Measurements from ENCODE around the gene B9D1.

The B9D1 gene

GRCh38 chr17:19388791-19389785 is 26.6 kb upstream of the B9D1 start:
- peak; percentile 26 for DNase-seq

GRCh38 chr17:19387921-19388521 is 25.5 kb upstream of the B9D1 start:
- DNase-seq: peak; percentile 87

DNA sequence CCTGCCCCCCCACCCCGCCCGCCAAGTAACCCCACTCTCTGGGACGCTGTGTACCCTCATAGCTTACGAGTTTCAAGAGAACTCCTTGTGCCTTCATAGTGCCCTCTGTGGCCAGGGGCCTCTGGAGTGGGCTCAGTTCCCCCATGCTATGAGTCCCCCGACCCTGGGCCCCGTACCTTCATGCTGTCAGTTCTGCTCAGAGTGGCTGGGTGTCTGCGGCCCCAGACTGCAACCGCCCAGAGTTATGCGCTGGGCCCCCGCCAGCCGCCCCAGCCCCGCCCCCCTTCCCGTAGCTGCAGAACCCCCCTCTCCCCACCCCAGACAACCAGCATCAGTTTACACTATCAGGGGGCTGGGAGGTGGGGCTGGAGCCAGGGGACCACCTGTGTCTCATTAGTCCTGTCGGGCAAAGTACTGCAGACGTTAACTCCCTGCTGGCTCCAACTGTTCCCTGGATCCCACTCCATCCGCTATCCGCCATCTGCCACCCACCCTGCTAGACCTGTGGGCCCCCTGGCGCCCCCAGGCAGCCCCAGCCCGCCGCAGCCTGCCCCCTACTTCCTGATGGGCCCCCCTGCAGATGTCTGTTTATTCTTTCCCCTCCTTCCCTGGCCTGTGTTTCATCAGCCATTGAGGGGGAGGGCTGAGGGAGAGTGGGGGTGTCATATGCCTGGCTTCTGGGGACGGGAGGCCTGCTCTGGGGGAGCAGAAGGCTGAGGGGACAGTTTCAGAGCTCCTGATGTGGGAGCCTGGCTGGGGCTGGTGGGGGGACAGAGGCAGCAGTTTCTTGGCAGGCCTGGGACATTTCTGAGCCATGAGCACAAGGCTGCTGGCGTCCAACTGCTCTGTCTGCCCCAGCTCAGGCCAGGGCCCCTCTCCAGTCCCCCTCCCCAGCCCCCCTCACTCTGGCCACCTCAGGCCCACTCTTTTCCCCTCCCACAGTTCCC is 24.7 kb upstream of the B9D1 start, which contains the start of gene MFAP4:
TSS of gene MFAP4 (minus strand) at position 217 of the 947 bp plus-strand sequence. CDS start at position 182, 35 bp downstream.
- DNase-seq: peak; percentile 95

DNA sequence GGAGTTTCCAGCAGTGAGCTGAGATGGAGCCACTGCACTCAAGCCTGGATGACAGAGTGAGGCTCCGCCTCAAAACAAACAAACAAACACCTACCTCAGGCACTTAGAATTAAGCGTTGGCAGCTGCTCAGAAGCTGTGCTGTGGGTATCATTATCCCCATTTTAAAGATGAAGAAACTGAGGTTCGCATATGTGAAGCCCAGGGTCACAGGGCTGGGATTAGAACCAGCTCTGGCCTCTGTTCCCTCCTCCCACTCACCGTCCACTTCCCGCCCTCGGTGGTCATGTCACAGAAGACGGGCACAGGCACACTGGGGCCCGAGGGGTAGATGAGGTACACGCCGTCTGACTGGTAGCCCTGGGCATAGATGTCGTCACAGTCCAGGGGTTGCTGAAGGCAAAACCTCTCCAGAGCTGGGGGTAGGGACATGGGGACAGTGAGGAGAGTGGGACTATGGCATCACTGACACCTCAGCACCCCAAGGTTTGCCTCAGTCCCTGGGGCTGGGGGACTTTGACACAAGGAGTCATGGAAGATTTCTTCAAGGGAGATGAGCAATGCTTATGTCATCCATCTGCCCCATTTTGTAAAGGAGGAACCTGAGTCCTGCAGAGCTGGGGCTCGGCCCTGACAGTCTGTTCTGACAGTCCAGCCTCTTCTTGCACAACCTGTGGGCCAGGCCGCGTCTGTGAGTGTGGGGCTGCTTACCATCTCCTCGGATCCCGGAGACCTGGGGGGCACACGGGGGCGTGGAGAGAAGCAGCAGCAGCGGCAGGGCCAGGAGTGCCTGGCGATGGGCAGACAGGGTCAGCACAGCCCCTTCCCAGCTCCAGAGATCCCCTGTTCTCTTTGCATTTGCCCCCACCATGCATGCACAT is 23.8 kb upstream of the B9D1 start:
- DNase-seq: peak; percentile 82

GRCh38 chr17:19385521-19385983 is 23.0 kb upstream of the B9D1 start:
- no peak for DNase-seq

- DNase-seq: peak; percentile 96
These were observed 22.3 kb upstream of the B9D1 start for GRCh38 chr17:19384723-19385391.

DNA sequence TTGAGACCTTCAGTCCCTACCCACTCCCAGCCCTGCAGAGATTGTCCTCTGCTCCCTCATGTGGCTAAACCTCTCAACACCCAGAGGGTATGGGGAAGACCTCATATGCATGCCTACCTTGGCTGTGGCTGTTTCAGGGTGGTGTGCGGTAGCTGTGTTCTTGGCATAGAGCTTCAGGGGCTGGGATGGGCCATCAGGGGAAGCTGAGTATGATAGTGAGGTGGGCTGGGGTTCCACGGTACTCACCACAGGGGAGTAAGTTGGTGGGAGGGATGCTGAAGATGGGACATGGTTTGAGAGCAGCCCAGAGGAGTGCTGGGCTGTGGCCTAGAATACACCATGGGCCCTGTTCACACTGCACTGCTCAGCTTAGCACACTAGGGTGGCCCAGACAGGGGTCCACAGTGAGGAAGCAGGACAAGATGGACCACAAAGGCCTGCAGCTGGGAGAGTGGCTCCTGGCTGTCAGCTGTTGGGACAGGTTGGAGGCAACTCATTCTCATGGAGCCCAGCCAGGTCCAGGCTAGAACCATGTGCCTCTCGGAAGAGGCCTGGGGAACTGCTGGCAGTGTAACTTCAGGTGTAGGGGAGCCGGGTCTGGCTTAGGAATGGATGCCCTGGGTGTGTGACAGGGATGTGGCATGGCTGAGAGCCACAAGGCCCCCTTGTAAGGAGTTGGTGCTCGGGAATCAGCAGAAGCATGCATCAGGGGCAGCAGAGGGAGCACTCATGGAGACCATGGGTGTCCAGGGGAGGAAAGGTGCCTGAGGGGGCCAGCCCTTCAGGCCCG is 21.4 kb upstream of the B9D1 start:
- peak; percentile 40 for DNase-seq

GRCh38 chr17:19382531-19383444 is 20.3 kb upstream of the B9D1 start:
- no peak for DNase-seq

- no peak for DNase-seq
These were observed 19.4 kb upstream of the B9D1 start for GRCh38 chr17:19381741-19382444.

DNA sequence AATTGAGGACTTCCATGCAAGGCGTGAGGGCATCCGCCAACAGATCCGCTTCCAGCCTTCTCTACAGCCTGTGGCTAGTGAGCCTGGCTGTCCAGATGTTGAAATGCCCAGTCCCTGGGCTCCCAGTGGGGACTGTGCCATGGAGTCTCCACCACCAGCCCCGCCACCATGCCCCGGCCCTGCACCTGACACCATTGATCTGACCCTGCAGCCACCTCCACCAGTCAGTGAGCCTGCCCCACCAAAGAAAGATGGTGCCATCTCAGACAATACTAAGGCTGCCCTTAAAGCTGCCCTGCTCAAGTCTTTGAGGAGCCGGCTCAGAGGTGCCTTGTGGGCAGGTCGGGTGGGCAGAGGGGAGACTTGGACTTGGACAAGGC is 18.8 kb upstream of the B9D1 start:
- no peak for DNase-seq

DNA sequence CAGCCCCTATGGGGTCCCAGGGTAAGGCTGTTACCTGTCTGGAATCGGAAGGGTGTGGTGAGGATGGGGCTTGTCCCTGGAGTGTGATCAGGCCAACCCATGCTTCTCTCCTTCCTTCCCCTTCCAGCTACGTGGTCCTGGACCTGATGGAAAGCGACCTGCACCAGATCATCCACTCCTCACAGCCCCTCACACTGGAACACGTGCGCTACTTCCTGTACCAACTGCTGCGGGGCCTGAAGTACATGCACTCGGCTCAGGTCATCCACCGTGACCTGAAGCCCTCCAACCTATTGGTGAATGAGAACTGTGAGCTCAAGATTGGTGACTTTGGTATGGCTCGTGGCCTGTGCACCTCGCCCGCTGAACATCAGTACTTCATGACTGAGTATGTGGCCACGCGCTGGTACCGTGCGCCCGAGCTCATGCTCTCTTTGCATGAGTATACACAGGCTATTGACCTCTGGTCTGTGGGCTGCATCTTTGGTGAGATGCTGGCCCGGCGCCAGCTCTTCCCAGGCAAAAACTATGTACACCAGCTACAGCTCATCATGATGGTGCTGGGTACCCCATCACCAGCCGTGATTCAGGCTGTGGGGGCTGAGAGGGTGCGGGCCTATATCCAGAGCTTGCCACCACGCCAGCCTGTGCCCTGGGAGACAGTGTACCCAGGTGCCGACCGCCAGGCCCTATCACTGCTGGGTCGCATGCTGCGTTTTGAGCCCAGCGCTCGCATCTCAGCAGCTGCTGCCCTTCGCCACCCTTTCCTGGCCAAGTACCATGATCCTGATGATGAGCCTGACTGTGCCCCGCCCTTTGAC is 18.2 kb upstream of the B9D1 start:
- DNase-seq: no peak

GRCh38 chr17:19379361-19380065 is 17.0 kb upstream of the B9D1 start:
- no peak for DNase-seq

GRCh38 chr17:19378416-19379360 is 16.2 kb upstream of the B9D1 start, which contains the start of gene MAPK7:
MAPK7 (plus strand) TSS chr17:19378498; CDS start chr17:19378901, 403 bp downstream.
- no peak for DNase-seq

DNA sequence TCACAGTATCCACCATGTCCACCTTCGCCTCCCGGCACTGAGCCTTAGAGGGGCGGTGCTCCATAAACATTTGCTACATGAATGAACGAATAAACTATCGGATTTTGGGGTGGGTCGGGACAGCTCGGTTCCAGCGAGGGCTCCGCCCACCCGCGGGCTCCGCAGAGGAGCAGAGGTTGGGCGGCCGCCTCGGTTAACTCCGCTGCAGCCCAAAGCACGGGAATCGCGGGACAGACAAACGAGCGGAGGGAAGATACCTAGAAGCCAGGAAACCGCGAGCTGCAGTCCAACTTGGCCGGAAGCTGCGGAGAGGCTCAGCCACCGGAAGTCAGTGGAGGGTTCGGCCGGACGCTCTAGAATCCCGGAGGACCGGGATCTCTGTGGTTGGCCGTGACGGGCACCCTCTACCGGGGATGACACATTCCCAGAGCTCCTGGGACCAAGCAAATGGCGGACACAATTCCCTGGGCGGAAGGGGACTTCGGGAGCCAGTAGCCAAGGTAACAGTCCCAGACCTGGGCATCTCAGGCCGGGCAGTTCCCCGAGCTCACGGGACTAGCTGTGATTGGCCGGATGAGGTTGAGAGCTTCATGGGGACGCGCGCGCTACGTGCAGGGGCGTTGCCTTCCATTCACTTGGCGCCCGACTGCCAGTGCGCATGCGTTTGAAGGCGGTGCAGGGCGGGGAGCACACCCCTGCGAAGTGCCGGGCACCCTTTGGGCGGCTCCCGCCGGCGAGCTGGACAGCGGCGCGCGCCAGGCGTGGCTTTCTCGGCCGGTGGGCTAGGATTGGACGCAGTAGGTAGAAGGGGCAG is 15.3 kb upstream of the B9D1 start:
- peak; percentile 99 for DNase-seq

Data from fibroblast of skin of scalp (primary cell).